OCI-LY7 (cell line): ENCODE results near the gene ICAM2.

Experiments used
- CTCF ChIP-seq: fragments of 200-600 bp; sonication (generic); conservative IDR thresholded peaks from 2 replicates; pipeline ENCODE4 v1.5.1; 2014; ENCODE audit warnings: mild to moderate bottlenecking, antibody characterized with exemption, low read length, moderate library complexity, mixed read lengths
- EZH2phosphoT487 ChIP-seq: fragments of 200-600 bp; sonication (generic); IDR thresholded peaks from 2 replicates; pipeline ENCODE4 v1.6.1; 2018; ENCODE audit warnings: low read depth, borderline replicate concordance, mild to moderate bottlenecking, mixed run types, antibody characterized with exemption, low read length, moderate library complexity, mixed read lengths

- TF ChIP-seq EZH2phosphoT487 (no peak), CTCF (no peak)
Measured at GRCh38 chr17:63987221-63988126, 33.0 kb downstream of the ICAM2 start.
